ENCODE data around the gene RAD51B.

- TF ChIP-seq, protein P1, sequence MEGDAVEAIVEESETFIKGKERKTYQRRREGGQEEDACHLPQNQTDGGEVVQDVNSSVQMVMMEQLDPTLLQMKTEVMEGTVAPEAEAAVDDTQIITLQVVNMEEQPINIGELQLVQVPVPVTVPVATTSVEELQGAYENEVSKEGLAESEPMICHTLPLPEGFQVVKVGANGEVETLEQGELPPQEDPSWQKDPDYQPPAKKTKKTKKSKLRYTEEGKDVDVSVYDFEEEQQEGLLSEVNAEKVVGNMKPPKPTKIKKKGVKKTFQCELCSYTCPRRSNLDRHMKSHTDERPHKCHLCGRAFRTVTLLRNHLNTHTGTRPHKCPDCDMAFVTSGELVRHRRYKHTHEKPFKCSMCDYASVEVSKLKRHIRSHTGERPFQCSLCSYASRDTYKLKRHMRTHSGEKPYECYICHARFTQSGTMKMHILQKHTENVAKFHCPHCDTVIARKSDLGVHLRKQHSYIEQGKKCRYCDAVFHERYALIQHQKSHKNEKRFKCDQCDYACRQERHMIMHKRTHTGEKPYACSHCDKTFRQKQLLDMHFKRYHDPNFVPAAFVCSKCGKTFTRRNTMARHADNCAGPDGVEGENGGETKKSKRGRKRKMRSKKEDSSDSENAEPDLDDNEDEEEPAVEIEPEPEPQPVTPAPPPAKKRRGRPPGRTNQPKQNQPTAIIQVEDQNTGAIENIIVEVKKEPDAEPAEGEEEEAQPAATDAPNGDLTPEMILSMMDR (IDR thresholded peaks at IDR 0.05) = no peak
- TF ChIP-seq POLR2AphosphoS5 (IDR thresholded peaks at IDR 0.05) (no peak), EP300 (IDR thresholded peaks at IDR 0.05) (no peak), POLR2A (IDR thresholded peaks at IDR 0.05) (no peak)
Observed at GRCh38 chr14:68315081-68315480, 495.5 kb downstream of the RAD51B start.
